Mucosa of gallbladder (tissue), 1 donor: ENCODE measurements around the gene LYVE1. TPM values are rescaled to one million over a fixed set of nuclear protein-coding genes. Genes with fewer than 3 reads are reported as not detected.

Experiments
- DNase-seq: peaks from one replicate; pipeline ENCODE4 v3.0.0-alpha.2; 2020; ENCODE audit warnings: low spot score
- total RNA-seq: library from RNA; stranded (reverse); gene quantifications from one replicate; pipeline ENCODE4 v1.2.1, GENCODE V29; 2021
- donor health status: DM: no; HTN: no; CAD: no.

The LYVE1 gene
- total RNA-seq, 1 donor from 2014 or later, result 19.7 TPM

DNA sequence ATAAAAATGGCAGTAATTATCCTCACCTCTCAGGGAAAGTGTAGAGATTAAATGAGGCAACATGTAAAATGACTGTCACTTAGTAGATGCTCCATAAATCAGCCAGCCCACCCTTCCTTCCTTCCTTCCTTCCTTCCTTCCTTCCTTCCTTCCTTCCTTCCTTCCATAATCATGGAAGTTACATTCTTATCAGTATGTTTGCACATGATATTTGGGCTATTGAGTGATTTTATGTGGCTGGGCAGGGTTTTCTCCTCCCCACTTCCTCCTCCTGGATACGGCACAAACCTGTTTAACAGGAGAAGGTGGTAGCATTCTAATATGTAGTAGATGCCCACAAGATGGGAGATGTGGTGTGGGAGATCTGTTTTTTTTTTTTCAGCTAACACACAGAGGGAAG, 11.9 kb downstream of the LYVE1 start:
- no peak for DNase-seq

GRCh38 chr11:10551845-10552352, 16.6 kb downstream of the LYVE1 start:
- no peak for DNase-seq

DNA sequence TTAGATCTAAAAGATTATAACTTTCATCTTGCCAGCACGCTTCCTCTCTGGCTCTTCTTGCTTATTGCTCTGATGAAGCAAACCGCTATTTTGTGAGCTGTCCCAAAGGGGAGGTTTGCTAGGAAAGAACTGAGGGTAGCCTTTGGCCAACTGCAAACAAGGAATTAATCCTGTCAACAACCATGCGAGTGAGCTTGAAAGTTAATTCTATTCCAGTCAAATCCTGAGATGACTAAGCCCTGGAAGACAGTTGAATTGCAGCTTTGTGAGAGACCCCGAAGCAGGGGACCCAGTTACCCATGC, 17.2 kb downstream of the LYVE1 start:
- no peak for DNase-seq

DNA sequence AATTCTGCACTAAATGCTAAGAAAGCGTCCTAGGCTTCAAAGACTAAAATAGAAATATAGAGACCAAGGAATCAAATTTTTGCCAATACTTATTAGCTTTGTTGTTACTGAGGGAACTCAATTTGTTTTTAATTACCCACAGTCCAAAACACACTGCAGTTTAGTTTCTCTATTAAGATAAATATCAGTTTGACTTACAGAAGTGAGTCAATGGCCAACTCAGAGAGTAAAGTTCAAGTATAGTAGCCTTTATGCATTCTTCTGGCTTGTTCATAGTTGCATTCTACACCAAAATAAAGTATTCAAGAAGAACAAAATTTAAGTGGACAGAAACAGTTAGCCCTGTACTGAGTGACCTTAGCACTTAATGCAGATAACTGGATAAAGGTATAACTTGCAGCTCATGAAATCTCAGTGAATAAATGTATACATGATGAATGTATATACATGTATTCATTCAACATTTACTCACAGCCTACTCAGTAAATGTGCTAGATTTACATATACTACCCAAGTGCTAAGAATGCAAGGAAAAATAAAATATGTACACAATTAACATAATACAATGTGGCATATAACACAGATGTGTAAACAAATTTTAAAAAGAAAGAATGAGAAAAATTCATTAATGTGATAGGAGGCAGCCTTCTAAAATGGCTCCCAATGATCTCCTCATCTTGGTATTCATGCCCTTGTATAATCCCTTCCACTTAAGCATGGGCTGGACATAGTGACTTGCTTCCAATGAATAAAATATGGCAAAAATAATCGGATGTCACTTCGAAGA, 17.8 kb downstream of the LYVE1 start:
- DNase-seq, result no peak

GRCh38 chr11:10544491-10545465, 23.7 kb downstream of the LYVE1 start:
- DNase-seq, result no peak

DNA sequence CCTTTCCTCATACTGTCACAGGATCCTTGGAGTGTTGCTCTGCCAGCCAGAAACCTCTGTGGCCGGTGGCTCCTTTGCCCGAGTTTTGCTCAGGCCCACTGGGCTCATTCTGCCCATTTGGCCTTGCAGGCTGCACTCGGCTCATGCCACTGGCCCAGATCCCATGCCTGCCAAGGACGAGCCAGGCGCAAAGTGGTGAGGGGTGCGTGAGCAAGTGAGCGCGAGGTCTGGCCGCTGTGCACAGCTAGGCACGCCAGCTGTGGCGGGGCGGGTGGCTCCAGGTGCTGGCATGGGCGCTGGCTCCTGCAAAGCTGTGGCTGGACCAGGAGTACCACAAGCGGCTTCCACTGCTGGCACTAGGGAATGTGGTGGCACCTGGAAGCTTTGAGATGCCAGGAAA, 24.7 kb downstream of the LYVE1 start:
- DNase-seq, result no peak

DNA sequence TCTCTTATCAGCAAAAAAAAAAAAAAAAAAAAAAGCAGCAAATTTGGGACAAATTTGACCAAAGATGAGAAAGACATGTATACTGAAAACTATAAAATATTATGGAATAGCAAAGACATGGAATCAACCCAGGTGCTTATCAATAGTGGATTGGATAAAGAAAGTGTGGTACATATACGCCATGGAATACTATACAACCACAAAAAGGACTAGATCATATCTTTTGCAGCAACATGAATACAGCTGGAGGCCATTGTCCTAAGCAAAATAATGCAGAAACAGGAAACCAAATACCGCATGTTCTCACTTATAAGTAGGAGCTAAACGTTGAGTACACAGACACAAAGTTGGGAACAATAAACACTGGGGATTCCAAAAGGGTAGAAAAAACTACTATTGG, 25.7 kb downstream of the LYVE1 start:
- no peak for DNase-seq

DNA sequence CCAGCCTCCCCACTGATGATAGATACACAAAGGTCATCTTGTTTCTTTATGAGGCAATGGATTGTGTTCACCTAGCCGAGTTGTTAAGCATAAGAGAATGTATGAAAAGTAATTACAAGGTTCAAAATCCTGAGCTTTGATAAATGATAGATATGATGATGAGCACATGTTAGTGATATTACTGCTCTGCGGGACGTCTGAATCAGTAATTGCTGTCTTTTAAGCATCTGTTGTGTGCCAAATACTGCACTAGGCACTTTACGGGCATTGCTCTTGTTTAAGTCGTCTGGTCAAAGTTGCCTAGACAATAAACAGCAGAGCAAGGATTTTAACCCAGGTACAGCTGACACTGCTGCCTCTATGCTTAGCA, 26.9 kb downstream of the LYVE1 start:
- DNase-seq, result no peak

- peak; percentile 96 for DNase-seq
These were observed 27.4 kb downstream of the LYVE1 start, which contains the start of gene RNF141 for GRCh38 chr11:10540915-10541560. RNF141 (minus strand) TSS chr11:10541187; CDS start chr11:10534158, 7,029 bp downstream.

GRCh38 chr11:10540546-10540914, 27.9 kb downstream of the LYVE1 start:
- DNase-seq, result peak; percentile 23

DNA sequence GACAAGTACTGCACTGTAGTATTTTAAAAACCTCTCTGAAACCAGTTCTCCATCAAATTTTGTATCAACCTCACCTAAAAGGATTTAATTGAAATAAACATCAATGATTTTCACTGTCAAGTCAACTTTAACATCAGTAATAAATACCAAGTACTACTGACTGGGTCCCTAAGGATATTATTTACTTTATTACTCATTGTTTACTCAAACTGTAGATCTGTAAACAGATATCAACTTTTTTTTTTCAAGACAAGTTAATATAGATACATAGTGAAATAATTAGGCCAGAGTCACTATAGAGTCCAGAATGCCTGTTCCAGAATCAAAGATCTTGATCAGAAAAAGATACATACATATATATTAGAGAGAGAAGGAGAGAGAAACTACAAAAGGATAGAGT, 29.1 kb downstream of the LYVE1 start:
- DNase-seq, result no peak

DNA sequence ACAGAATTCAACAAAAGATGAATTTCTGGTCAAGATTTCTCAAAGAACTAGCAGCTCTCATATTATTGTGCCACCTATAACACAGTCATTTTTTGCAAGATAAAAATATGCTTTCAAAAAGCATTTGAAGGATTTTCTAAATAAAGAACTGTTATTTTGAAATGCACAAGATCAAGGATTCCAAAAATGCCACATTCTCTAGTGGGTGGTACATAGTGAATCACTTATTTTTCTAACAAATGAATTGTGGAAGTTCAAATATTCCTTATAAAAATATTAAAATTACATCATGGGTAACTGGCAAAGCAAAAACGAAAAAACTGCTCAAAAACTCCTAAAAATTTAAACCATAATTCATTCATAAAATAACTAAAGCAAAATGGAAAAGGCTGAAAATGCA, 29.5 kb downstream of the LYVE1 start:
- DNase-seq, result no peak

DNA sequence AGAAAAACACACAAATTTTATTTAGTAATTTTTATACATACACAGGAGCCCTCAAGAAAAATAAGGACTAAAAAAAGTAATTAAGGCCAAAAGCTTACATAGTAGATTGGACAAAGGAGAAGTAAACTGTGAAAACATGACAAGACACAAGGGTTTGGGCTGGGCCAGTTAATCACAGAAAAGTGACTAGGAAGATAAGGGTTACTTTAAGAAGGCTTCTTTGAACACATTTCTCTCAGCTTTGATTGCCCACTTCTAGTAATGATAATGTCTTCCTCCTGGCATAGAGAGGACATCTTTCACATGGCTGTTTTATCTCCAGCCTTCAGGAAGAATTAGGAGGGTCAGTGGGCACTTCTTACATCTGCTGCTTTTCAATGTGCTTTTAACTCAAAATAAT, 30.9 kb downstream of the LYVE1 start:
- no peak for DNase-seq

GRCh38 chr11:10534316-10534715, 34.1 kb downstream of the LYVE1 start:
- no peak for DNase-seq

DNA sequence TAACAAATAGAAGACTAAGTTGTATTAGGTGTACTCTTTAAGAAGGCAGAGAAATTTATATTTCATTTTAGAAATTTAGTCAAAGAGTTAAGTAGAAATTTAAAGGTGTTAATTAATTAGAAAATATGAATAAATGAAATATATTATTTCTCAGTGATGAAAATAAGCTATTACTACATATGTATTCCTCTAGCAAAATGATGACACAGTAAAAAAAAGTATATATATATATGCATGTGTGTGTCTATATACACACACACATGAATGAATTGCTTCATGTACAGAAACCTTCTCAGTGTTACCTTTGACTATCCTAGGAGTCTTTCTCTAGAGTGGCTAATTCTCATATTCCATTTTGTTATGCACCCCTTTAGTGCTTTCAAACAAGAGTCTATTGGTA, 35.1 kb downstream of the LYVE1 start:
- no peak for DNase-seq

- DNase-seq, result no peak
These were observed 35.9 kb downstream of the LYVE1 start for GRCh38 chr11:10532526-10532925.

DNA sequence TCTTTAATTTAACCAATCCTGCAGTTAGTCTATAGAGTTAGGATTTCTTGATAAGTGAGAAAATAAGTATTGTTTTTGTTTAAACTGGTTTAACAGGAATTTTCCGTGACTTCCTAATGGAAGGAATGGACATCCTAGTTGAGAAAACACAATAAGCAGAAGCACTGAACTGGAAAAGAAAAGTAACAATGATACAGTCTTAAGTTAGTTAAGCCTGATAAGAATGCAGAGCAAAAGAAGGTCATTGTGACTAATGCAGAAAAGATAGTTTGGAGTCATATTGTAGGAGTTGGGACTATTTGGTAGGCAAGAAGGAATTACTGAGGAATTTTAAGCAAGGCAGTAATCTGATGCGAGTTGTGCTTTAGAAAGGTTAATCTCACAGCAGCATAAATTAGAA, 39.2 kb downstream of the LYVE1 start:
- DNase-seq, result no peak

DNA sequence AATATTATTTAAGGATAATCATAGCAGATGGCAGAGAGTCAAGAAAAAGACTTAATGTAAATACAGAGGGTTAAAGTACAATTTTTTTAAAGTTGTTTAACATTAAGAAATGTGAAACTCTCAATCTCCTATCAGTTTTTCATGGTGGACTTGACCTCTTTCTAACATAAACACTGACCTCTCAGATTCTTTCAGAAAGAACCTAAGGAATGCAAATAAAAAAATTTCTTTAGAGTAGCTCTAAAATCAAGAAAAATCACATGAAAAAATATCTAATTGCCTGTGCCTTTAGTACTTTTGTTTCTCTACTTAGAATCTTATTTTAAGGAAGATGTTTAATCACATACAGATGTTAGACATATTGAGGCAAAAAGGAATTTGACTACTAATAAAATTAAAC, 40.3 kb downstream of the LYVE1 start:
- no peak for DNase-seq

GRCh38 chr11:10526974-10527918, 41.2 kb downstream of the LYVE1 start:
- no peak for DNase-seq

DNA sequence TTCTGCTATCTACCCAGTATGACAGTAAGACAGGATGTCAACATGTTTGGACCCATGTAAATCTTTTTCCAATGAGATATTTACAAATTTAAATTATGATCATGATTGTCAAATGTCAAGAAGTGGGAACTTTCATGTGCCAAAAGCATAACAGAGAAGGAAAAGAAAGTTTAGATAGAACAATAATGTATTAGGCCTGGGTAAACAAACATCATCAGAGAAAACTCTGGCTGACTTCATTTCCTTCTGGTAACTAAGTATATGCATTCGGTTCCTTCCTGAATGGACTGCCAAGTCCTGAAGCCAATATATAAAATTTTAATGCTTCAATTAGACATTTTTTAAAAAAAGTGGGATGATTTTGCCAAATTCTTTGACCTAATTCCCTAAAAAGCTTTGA, 44.0 kb downstream of the LYVE1 start:
- DNase-seq, result no peak

DNA sequence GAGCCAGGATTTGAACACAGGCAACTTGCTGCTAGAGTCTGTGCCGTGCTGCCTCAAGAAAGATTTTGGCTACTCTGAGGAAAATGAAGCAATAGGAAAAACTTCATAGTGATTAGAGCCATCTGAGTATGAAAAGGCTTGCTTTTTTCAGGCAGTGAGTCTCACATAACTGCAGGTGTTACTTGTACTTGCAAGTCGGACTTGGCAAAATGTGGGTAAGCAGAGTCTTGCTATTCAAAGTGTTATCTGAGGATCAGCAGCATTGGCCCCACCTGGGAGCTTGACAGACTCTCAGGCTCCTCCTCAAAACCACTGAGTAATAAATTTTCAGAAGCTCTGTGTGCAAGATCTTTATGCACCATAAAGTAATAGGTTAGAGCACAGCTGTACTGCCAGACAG, 45.5 kb downstream of the LYVE1 start:
- DNase-seq, result no peak
